Amniotic epithelial cell (primary cell): ENCODE measurements around the gene RNF183.
A peak's percentile ranks its signal among the peaks of the same experiment; 100 is the strongest.
"Not testable (repeated sequence)": the region's sequence is repeated elsewhere in the genome, so short reads cannot be mapped to it uniquely, and the experiment has no call there.

Experiments
- DNase-seq: peaks from one replicate; pipeline ENCODE4 v3.0.0-alpha.2; 2010; ENCODE audit warnings: low read depth

RNF183 gene

GRCh38 chr9:113274474-113275156, 28.6 kb downstream of the RNF183 start:
- peak; percentile 60 for DNase-seq

- no peak for DNase-seq
Observed at GRCh38 chr9:113269871-113270270, 33.3 kb downstream of the RNF183 start.

- no peak for DNase-seq
Observed at GRCh38 chr9:113269355-113269754, 33.8 kb downstream of the RNF183 start.

- no peak for DNase-seq
Observed at GRCh38 chr9:113267911-113268566, 35.1 kb downstream of the RNF183 start.

- DNase-seq: peak; percentile 21
Observed at GRCh38 chr9:113266174-113266573, 37.0 kb downstream of the RNF183 start.

GRCh38 chr9:113261917-113262671, 41.1 kb downstream of the RNF183 start:
- DNase-seq: no peak

- DNase-seq: no peak
Observed at GRCh38 chr9:113258282-113258681, 44.9 kb downstream of the RNF183 start.

GRCh38 chr9:113257863-113258262, 45.3 kb downstream of the RNF183 start:
- DNase-seq: no peak

- no peak for DNase-seq
Observed at GRCh38 chr9:113255438-113255837, 47.7 kb downstream of the RNF183 start.

GRCh38 chr9:113254991-113255390, 48.2 kb downstream of the RNF183 start:
- no peak for DNase-seq

- no peak for DNase-seq
Observed at GRCh38 chr9:113250807-113251206, 52.4 kb downstream of the RNF183 start.

GRCh38 chr9:113249661-113250060, 53.5 kb downstream of the RNF183 start:
- not testable (repeated sequence) for DNase-seq

- DNase-seq: no peak
Observed at GRCh38 chr9:113247640-113248039, 55.5 kb downstream of the RNF183 start.
